Fibroblast of skin of scalp (primary cell): ENCODE measurements around the gene TMEM236.

ENCODE experiments used
- DNase-seq: peaks from one replicate; pipeline ENCODE4 v3.0.0-alpha.2; 2013

TMEM236 gene

DNA sequence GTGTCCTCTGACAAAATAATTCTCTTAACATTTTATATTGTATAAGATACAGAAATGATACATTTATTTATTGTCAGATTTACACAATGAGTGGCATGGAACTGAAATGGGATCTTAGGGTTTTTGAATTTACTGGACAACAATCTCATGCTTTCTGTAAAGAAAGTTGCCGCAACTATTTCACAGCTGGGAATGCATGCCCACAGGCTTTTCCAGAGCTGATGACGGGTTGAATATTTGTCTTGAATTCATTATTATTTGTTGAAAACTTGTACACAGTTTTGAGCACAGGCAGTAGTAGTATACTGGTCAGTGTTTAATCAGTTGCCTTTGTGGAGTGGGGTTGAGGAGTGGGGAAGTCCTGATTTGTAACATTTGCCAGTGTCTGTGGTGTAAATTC lies 36.6 kb downstream of the TMEM236 start:
- DNase-seq = peak; percentile 41

DNA sequence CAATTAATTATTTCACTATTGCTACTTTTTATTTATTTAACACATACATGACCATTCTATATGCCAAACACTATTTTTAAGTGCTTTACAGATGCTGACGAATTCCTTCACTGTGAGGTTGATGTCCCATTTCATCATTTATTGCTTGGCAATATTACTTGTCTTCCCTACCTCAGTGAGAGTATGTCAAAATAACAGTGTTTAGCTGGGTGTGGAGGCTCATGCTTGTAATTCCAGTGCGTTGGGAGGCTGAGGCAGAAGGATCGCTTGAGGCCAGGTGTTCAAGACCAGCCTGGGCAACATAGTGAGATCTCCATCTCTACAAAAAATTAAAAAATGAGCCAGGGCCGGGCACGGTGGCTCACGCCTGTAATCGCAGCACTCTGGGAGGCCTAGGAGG lies 37.4 kb downstream of the TMEM236 start:
- no peak for DNase-seq

DNA sequence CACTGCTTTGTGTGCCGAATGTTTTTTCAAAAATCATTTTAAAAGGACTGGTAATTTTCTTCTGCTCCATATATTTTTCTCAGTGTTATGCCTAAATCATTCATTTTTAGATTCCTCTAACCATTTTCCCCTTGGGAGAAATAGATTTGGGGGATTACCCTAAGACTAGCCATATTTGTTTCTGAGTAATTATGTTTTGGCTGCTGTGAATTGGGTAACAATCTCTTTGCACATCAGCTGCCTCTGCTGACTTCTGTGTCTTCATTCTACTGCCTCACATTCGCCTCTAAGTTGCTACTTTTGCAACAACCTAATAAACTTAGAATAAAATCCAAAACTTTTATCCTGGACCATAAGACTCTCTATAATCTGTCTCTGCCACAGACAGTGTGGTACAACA lies 38.6 kb downstream of the TMEM236 start:
- peak; percentile 41 for DNase-seq

DNA sequence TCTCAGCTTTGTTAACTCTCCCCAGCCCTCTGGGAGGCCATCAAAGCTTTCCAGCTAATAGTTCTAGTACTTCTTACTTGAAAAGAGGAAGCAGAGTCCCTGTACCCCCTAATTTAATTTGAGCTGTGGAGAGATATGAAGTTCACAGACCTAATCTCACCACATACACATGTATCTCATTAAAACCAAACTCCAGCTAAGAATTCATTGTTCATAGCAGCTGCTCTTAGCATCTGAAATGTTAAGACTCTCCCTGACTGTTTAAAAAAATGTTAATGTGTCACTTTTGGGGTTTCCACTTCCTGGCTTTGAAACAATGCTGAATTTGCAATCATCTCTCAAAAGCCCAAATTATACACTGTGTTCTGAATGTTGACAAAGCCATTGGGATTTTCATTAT lies 41.0 kb downstream of the TMEM236 start:
- DNase-seq = no peak

DNA sequence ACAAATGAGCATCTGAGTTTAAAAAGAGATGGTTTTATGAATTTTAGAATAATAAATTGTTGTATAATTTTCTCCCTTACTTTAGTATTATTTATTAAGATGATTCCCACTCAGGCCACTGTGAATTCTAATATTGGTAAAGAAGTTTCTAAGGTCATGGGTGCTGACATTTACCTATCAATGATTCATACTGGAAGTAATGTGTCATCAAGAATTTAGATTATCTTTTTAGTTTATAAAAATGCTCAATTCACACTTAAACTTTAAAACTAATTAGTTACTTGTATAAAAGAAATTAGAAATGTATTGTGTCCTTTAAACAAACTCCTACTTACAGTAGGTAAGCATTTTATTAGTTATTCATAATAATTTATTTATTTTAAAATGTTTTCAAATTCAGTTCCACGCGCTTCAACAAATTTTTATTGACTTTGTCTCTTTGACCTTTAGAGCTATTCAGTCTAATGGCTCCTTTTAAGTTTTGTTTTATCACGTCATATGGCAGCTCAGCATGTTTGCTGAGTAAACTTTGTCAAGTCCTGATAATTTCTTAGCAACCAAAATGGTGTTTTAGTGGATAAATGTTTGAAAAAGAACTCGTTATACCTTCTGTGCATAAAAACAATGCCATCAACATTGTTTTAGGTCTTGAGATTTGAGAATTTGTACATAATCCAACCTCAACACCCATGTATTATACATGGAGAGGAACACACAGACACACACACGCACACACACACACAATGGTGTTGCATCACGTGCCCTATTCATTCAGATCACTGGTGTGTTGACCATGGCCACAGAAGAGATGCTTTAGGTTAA lies 42.0 kb downstream of the TMEM236 start:
- no peak for DNase-seq

DNA sequence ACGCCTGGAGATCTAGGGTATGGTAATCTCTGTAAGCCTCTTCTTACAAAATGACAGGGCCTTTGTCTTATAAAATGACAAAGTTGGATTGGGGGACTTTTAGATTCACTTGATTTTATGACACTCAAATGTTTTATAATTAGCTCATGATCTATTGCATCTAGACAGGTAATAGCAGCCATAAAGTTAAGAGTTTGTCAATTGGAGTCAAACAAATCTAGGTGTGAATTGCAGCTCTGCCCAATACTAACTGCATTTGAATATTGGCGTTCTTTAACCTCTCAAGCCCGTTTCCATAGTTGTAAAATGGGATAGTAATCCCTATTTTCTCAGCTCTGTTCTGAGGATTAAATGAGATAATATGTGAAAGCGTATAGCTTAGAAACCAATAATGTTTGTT lies 43.1 kb downstream of the TMEM236 start:
- no peak for DNase-seq

DNA sequence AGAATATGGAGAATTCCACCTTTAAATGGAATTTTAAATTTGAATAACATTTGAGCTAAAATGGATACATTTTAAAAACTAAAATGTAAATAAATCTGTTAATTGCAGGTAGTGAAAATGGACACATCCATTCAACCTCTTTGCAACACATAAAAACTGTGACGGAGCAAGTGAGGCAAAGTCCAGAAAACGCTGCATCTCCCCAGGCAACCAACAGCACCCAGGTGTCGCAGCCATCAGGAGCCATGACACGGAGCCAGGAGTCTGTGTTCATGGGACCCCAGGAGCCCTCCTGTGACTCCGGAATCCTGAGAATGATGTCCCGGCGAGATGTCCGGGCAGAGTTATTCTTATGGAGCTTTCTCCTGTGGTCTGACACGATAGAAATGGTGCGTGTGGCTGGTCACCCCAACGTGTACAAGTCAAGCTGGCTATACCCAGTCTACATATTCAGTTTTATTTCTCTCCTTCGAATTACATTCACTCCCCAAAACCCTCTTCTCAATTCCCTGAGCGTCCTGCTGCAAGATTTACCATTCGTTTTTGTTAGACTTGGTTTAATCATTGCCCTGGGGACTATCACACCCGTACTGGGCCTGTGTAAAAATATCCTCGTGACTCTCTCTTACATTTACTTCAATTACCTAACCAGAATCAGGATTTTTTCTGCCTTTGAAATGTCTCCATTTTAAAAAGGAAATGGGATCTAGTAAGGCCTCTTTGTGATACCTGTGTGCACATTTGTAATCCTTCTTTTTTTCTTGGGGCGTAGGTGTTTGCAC lies 44.0 kb downstream of the TMEM236 start:
- no peak for DNase-seq

DNA sequence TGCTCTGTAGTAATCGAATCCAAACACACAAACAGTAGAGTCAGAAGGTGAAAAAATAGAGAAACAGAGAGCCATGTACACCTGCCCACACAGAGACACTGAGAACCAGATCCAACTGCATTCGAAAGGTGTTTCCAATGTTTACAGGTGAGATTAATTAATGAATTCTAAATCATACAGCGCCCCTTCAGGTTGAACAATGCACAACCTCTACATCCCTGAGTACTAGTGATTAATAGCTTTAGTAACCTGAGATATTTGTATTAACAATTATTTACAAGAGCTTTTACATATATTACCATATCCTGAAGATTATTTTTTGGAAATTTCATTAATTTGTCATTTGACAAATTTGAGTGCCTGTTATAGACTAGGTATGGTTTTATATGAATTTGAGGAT lies 49.5 kb downstream of the TMEM236 start:
- DNase-seq = no peak

DNA sequence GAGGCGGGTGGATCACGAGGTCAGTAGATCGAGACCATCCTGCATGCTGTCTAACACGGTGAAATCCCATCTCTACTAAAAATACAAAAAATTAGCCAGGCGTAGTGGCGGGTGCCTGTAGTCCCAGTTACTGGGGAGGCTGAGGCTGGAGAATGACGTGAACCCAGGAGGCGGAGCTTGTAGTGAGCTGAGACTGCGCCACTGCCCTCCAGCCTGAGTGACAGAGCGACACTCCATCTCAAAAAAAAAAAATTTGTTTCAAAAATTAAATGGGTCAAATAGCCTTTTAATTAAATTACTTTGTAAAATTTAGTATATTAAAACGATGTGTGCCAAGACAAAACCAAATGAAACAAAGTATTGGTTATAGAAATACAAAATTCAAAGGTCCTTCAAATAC lies 50.3 kb downstream of the TMEM236 start:
- no peak for DNase-seq

DNA sequence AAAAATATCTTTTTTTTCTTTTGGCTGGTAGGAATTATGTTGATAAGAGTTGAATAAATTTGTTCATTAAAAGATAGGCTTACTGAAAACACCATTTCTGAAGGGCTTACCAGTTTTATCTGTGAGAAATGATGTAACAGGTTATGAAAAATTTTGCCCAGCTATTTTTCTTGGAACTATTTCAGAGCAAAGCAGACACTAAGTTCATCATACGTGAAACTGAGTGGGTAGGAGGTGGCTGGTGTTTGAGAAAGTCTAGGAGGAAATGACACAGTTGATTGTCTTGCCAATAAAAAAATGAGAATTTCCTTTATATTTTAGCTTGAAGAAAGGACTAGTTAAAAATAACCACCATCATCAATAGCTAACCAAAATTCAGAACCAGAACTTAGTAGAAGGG lies 51.0 kb downstream of the TMEM236 start:
- peak; percentile 40 for DNase-seq

DNA sequence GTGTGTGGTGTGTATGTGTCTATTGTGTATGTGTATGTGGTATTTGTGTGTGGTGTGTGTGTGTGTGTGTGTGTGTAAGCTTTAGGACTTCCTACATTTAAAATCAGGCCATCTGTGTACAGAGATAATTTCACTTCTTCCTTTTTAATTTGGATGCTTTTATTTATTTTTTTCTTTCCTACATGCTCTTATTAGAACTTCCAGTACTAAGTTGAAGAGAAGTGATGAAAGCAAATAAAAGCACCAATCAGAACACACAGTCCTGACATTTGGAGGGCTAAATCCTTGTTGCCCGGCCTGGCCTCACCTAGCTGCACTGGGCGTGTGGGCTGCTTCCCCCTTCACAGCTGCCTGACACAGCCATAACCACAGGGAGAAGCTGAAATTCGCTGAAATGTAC lies 53.3 kb downstream of the TMEM236 start:
- DNase-seq = no peak

DNA sequence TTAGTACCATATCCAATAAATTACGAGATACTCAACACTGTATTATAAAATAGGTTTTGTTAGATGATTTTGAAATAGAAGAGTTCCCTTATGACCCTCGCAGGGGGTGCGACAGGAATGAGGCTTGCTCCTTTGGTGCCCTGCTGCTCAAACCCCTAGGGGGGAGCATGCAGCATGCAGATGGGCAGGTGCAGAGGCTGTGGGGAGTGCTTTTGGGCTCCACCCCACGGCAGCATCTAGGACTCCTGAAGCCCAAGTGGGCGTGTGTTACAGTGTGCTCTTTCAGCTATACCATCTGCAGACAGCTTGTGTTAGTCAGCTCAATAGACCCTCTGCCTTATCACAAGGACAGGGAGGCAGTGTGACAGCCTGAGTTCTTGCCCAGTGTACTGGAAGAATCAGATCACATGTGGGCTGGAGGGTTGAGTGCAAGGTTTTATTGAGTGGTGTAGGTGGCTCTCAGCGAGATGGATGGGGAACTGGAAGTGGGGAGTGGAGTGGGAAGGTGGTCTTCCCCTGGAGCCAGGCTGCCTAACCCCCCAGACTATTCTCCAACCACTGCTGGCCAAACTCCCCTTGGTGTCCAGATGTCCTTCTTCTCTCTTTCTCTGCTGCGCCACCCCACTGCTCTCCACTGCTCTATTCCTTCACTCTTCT lies 54.0 kb downstream of the TMEM236 start:
- DNase-seq = no peak

DNA sequence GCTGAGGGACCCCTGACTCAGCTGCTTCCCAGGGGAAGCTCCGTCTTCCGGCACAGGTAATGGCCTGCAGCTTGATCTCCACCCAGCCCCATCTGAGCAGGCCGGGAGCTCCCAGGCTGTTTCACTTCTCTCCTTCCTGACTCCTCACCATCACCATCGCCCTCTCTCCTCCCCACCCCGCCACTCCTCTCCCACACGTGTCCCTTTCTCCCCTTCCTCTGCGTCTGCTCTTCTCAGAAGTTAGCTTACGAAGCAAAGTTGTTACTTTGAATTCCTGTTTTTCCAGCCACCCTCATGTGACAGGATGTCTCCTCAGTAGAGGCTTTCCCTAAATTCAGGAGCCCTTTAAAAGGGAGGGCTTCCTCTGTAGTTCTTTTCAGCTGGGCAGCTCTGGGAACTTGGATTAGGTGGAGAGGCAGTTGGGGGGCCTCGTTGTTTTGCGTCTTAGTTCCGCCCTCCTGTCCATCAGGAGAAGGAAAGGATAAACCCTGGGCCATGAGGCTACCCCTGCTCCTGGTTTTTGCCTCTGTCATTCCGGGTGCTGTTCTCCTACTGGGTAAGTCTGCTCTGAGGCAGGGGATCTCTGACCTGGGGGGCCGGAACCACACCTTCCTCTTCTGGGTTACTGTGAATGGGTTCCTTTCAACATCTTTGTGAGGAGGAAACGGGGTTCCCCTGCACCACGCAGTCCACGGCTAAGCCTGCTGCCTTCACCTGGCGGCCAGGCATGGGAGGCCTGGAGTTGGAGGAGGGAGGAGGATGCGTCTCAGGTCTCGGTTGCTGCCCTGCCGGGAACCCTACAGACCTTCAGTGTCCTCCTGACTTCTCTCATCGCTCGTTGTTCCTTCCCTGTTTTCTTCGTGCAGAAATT lies 57.2 kb downstream of the TMEM236 start, which contains the start of gene MRC1:
TSS of gene MRC1 (plus strand) at position 378 of the 871 bp plus-strand sequence. CDS start at position 496, 118 bp downstream.
- DNase-seq = no peak

DNA sequence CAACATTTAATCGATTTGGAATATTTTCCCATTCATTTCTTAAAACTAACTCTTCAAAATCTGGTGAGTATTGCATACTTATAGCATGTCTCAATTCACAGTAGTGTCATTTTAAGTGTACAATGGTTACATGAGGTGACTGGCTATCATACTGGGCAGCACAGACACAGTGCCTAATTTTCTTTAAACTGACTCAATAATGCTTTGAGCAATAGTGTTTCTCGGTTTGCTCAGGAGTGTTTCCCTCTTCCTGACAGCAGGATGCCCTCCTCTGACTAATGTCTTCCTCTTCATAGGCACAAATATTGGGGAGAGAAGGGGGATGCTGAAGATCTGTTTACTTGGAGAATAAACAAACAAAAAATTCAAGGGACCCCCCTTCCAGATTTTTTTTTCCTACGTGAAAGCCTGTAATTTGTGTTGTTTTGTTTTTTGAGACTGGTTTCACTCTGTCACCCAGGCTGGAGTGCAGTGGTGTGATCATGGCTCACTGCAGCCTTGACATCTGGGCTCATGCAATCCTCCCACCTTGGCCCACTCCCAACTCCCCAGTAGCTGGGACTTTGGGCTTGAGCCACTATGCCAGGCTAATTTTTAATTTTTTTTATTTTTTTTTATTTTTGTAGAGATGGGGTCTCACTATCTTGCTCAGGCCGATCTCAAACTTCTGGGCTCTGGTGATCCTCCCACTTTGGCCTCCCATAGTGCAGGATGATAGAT lies 59.3 kb downstream of the TMEM236 start:
- DNase-seq = no peak

DNA sequence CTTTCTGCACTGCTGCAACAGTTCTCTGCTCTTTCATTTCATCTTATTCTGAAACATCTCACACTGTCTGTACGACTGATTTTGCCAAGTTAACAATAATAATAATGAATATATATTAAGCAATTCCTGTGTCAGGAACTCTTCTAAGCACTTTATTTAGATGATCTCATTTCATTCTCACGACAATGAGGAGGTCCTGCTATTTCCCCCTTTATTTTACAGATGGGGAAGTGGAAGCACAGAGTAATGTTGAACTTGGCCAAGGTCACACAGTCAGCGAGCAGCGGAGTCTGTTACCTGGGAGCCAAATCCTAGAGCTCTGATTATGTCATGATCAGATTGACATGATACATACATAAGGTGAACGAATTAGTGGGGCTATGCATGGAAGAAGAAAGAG lies 63.0 kb downstream of the TMEM236 start:
- no peak for DNase-seq

DNA sequence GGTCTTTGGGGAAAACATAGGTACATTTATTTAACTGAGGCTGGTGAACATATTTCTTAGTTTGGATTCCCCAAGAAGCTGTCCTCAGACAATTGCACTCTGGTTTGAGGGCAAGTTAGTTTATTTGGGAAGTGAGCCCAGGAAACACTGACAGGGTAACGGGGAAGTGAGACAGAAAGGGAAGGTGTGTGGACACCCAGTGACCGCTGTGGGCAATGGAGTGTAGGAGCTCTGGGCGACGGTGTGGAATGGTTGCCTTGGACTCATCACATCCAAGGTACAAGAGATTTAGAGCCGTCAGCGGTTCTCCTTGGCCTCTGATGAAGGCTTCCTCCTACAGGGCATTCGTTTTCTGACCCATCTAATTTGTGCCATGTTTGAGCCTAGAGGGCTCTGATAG lies 64.2 kb downstream of the TMEM236 start:
- no peak for DNase-seq

DNA sequence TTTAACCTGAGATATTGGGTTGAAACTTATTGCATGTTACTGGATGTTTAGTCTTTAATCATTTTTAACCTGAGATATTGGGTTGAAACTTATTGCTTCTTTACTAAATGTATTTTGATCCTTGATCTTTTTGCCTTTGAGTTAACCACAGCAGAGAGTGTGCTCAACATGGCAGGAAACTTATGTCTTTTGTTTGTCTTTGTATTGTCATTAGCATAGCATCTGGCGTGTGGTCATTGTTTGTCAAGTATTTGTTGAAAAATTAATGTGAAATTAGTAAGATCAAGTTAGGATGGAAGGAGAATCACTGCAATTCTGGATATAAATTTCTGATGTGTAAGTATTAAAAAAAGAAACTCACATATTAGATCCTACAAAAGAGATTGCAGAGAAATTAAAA lies 65.3 kb downstream of the TMEM236 start:
- DNase-seq = no peak

DNA sequence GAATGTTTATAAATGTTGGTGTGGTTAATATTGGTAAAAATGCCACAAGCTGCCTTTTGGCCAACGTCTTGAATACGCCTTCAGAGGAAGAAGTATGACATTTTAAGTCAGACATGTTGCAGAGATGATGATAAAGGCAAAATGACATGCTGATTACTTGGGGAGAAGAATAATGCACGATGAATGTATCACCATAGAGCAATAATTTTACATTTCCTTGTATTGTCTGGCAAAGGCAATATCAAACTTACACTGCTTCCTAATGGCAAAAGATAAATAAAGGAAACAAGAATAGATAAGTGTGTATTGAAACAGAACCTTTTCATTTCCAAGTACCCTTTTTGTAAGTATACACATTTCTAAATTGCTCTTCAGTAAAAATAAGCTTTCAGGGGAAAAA lies 65.8 kb downstream of the TMEM236 start:
- DNase-seq = no peak

DNA sequence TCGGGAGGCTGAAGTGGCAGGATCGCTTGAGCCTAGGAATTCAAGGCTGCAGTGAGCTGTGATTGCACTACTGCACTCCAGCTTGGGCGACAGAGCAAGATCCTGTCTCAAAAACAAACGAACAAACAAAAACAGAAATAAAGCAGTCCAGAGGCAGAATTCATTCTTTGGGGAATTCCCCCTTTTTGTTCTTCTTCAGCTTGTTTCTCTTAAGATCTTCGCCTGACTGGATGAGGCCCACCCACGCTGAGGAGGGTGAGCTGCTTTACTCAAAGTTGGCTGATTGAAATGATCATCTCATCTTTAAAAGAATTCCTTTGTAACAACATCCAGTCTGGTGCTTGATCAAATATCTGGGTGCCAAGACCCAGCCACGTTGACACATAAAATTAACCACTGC lies 67.8 kb downstream of the TMEM236 start:
- no peak for DNase-seq

DNA sequence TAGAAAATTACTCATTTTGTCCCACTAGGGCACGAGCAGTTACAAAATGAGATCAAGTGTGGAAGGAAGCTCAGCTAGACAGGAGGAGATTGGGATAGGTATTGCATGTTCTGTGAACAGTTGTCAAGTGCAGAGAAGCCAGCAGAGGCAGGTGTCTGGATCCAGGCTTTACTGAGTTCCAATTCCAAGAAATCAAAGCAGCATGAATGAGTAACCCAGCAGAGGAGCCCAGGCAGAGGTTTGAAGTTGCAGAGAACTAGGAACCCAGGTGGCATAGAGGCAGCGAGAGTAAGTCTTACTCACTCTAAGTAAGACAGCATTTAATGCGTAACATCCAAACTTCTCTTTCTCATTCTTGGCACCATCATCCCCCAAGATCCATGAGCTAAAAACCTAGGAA lies 68.9 kb downstream of the TMEM236 start:
- no peak for DNase-seq

DNA sequence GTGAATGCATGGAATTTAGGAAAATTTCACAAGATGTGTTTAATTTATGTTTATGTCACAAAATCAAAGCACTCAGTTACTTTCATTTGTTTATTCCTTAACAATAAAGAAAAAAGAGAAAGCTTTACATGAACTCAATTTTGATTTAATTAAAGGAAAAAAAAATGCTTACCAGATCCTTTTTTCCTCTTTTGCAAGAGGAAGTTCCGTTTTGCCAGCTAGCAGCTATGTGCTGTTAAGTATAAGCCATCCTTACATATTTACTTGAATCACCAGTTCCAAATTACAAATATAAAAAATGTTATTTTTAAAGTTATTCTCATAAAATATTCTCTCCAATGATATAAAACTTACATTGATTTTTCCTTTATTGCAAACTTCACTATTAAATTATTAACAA lies 69.9 kb downstream of the TMEM236 start:
- DNase-seq = no peak

DNA sequence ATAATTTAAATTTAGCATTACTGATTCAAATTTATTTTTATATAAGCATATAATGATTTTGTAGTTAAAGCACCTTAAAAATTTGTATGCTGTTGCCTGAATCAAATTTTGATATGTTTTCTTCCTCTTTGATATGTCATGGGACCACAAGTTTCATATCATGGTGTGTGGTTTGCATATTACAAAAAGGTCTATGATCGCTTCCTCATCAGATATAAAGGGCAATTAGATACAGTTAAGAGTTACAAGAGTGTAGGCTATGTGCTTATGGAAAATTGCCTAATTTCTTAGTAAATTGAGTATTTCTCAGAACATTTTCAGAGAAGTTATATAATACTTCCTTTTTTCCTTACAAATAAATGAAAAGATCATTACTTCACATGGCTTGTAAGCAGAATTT lies 79.3 kb downstream of the TMEM236 start:
- DNase-seq = no peak
